SK-N-MC (cell line): ENCODE results near the gene ERICH2.
"Not testable (repeated sequence)": the region's sequence is repeated elsewhere in the genome, so short reads cannot be mapped to it uniquely, and the experiment has no call there.

Experiments
- DNase-seq: peaks from one replicate; pipeline ENCODE4 v3.0.0-alpha.2; 2011; ENCODE audit warnings: low read depth, low spot score
- H3K27ac ChIP-seq: fragments of 200-600 bp; sonication (generic); 2 replicates; pipeline ENCODE4 v1.5.1; 2016; ENCODE audit warnings: mixed run types
- H3K36me3 ChIP-seq: fragments of 200-600 bp; sonication (generic); 2 replicates; pipeline ENCODE4 v1.6.1; 2017; ENCODE audit warnings: antibody characterized with exemption, low read length, mixed read lengths; ENCODE audit not compliant: insufficient read depth
- H3K4me3 ChIP-seq: fragments of 200-600 bp; sonication (generic); 2 replicates; pipeline ENCODE4 v1.5.1; 2016
- H3K9ac ChIP-seq: fragments of 200-600 bp; sonication (generic); 2 replicates; pipeline ENCODE4 v1.8.0; 2017; ENCODE audit warnings: mixed run types, mixed read lengths; ENCODE audit not compliant: insufficient read length
- H3K9me3 ChIP-seq: fragments of 200-600 bp; sonication (generic); 2 replicates; pipeline ENCODE4 v1.6.1; 2017; ENCODE audit warnings: low read depth, mild to moderate bottlenecking, antibody characterized with exemption, low read length, moderate library complexity, mixed read lengths
- EZH2 ChIP-seq: fragments of 200-600 bp; sonication (generic); IDR thresholded peaks from one replicate; pipeline ENCODE4 v1.6.1; 2017; ENCODE audit warnings: antibody characterized with exemption
- FOXP2 ChIP-seq: optimal IDR thresholded peaks from 2 replicates; pipeline ENCODE3; 2011; ENCODE audit warnings: mild to moderate bottlenecking, moderate library complexity; ENCODE audit not compliant: insufficient read depth; ENCODE audit errors: extremely low read length, control extremely low read depth
- POLR2AphosphoS5 ChIP-seq: IDR thresholded peaks from 2 replicates; pipeline ENCODE4 v1.6.1; 2012; ENCODE audit warnings: mild to moderate bottlenecking, low read depth, low read length, borderline replicate concordance

The ERICH2 gene, protein sequence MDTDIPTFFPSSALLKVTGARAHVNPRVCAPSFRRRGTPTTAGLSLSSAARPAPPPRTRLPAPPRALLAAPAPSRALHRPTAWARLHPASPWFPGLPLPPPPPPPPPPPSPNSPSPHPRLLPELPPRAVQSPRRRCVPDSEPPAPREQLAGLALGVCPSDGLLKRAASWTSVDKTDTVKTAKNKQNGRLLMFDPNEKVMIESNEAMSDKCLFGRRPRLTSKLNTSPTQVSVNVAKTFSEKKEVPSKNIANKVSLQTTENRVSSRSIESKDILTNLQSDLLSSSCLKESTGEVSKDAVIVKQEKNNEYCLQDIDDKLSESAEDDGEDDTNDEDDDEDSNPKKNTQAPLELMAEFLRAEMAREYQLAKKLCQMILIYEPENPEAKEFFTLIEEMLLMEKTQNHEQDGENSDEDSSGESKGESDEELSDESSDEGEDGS

DNA sequence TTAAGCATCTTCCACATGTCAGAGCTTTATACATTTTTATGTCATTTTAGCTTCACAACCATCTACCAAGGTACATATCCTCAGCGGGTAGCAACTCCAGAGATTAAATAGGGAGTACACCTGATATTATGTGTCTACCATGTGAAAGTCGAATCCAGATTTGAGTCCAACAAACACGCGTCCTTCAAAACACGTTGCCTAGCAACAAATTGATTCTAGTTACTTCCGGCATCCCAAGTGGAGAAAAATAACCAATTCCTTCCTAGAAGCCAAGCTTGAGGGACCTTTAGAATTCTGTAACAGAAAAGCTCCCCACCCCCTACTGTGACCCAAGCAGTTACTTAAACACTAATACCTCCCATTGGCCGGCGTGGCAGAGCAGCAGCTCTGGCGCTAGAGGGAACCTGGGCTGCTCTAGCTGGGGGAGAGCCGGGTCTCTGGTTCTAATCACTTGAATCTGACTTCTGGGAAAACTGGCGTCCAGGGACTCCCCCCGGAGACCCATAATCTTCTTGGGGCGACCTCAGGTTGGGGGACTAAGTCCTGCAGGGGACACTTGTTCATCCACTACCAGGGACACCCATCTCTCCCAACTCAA, at the start of gene ERICH2:
Gene ERICH2 (plus strand): TSS at position 371 of the 598 bp plus-strand sequence. CDS start 304 bp downstream, outside the sequence.
- Histone ChIP-seq H3K36me3 (no peaks in the 10 kb centered on the region), H3K9me3 (no peaks in the 10 kb centered on the region), H3K4me3 (peak within 1 kb of the TSS; percentile 82), H3K9ac (peak within 1 kb of the TSS; percentile 31), H3K27ac (no peak within 1 kb of the TSS)
- DNase-seq = no peak
- TF ChIP-seq POLR2AphosphoS5 = no peak

DNA sequence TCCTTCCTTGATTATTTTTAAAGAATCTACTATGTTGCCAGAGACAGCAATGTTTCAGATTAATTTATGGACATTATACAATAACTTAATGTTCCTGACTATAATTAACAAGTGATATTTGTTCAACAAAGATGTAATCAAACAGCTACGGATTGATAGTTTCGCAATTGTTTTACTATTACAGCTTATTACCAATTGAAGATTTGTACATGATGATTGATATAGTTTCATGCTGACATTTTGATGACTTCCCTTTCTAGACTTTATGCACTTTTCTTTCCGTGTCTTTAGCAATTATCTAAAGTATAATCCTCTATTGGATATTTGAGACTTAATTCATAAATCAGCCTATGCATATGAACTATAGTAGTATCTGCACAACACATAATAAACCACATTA, 48.5 kb upstream of the ERICH2 start:
- H3K9me3 ChIP-seq = no peaks in the 10 kb centered on the region
- H3K27ac ChIP-seq = no peak overlapping the region
- no peak for DNase-seq
- H3K9ac ChIP-seq = no peak overlapping the region
- no peak overlapping the region for H3K4me3 ChIP-seq
- H3K36me3 ChIP-seq = no peaks in the 10 kb centered on the region
- TF ChIP-seq EZH2 (no peak), POLR2AphosphoS5 (no peak), FOXP2 (no peak)

DNA sequence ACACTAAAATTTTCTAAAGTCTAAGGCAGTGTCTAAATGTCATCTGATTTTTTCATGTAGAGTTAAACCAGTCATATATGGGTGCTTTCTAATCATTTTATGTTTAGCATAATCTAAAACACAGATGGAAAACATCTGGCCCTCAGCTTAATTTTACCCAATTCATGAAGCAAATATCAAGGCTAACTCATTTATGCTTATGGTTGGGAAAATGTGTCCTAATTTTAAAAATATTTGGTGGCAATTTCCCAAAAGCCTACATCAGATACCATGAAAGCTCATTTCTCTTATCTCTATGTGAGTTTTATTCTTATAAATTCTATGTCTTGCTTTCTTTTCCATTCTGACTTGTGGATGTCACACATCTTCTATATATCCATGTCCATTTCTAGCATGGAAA, 47.9 kb upstream of the ERICH2 start:
- Histone ChIP-seq H3K4me3 (no peak overlapping the region), H3K9ac (no peak overlapping the region)
- no peak for TF ChIP-seq POLR2AphosphoS5
- no peak for TF ChIP-seq EZH2
- no peak for TF ChIP-seq FOXP2

DNA sequence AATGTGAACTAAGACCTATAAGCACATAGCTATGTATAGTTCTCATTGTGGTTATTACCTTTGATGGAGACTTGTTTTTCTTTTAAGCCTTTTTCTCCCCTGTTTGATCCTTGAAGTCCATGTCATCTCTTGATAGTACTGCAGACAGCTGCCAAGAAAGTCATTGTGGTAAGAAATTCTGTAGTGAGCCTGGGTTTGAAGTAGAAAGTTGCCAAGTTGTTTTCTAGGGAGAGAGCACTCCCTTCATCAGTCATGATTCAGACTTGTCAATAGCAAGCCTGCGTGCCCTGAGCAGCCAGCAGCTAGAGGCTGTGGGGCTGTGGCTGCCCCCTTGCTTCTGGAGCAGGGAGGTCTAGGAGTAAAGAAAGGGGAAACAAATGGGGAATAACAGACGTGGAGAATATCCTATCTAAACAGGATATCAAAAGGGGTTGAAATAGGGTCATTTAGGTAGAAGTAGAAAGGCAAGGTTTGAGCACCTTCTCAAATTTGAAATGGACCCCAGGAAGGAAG, 46.7 kb upstream of the ERICH2 start:
- Histone ChIP-seq H3K36me3 (no peaks in the 10 kb centered on the region), H3K9me3 (no peaks in the 10 kb centered on the region), H3K9ac (no peak overlapping the region), H3K4me3 (no peak overlapping the region), H3K27ac (no peak overlapping the region)
- TF ChIP-seq FOXP2 (no peak), EZH2 (no peak), POLR2AphosphoS5 (no peak)
- DNase-seq = no peak

More for the DNA sequence above, 47.9 kb upstream of the ERICH2 start:
- no peak for DNase-seq
- Histone ChIP-seq H3K27ac (no peak overlapping the region), H3K36me3 (no peaks in the 10 kb centered on the region), H3K9me3 (no peaks in the 10 kb centered on the region)

DNA sequence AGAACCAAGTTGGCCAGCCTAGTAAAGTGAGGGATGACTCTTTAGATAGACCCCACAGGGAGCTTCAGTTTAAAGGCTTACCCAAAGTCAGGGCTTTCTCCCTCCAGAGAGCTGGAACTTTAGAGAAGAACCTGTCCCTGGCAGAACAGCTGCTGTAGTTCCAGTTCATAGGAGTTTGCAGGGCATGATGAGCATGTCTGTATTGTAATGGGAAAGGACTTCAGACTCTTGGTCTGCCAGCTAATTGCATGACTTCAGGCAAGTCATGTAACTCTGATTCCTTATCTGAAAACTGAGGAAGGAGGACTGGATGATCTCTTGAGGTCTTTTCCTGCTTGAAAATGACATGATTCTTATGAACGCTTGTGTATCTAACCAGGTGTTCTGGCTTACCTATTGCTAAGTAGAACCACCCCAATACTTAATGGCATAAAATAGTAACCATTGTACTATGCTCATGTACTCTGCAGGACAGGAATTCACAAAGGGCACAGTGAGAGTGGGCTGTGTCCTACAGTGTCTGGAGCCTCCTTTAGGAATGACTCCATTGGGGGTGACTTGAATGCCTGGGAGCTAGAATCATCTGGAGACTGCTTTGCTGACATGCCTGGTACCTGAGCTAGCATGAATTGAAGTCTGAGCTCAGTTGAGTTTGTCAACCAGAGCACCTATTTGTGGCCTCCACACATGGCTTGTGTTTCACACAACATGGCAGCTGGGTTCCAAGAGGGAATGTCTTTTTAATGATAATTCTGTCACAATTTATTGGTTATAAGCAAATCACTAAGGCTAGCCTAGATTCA, 36.2 kb upstream of the ERICH2 start:
- Histone ChIP-seq H3K4me3 (no peak overlapping the region), H3K27ac (no peak overlapping the region), H3K9ac (no peak overlapping the region), H3K36me3 (no peaks in the 10 kb centered on the region), H3K9me3 (no peaks in the 10 kb centered on the region)
- DNase-seq = no peak
- TF ChIP-seq POLR2AphosphoS5 (no peak), EZH2 (no peak), FOXP2 (no peak)

DNA sequence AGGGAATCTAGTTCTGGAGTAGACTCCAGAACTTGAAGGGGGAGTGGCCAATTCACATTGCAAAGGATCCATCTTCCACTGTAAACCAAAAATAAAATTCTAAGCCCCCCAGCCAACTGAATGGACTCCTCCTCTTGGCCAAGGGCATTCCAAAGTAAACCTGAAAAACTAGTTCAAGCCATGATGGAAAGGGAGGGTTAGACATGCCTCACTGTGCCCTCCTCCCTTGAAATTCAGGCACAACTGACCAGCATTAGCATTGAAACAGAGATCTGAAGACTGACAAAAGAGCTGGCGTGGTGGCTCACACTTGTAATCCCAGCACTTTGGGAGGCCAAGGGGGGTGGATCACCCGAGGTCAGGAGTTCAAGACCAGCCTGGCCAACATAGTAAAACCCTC, 35.6 kb upstream of the ERICH2 start:
- DNase-seq, H3K27ac ChIP-seq, H3K4me3 ChIP-seq, H3K9ac ChIP-seq, H3K36me3 ChIP-seq, H3K9me3 ChIP-seq: not testable (repeated sequence)

DNA sequence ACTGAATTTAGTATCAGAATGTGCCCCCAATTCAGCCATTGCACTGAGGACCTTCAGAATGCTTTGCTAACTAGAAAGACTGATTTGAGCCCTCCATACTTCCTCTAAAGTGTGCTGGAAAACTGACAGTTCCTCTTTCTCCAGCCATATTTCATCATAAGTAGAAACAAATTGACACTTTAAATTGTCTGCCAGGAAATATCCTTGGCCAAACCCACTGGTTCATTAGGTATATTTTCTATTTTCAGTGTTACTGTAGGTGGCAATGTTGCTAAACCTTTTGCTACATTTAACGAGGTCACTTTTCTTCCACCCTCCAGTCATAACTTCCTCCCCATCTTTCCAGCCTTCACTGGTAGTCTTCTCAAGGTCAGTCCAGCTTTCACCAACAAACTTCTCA, 33.5 kb upstream of the ERICH2 start:
- no peak overlapping the region for H3K9ac ChIP-seq
- H3K9me3 ChIP-seq = no peaks in the 10 kb centered on the region
- no peak overlapping the region for H3K27ac ChIP-seq
- no peak for DNase-seq
- no peaks in the 10 kb centered on the region for H3K36me3 ChIP-seq
- TF ChIP-seq FOXP2 (no peak), POLR2AphosphoS5 (no peak), EZH2 (no peak)
- no peak overlapping the region for H3K4me3 ChIP-seq

DNA sequence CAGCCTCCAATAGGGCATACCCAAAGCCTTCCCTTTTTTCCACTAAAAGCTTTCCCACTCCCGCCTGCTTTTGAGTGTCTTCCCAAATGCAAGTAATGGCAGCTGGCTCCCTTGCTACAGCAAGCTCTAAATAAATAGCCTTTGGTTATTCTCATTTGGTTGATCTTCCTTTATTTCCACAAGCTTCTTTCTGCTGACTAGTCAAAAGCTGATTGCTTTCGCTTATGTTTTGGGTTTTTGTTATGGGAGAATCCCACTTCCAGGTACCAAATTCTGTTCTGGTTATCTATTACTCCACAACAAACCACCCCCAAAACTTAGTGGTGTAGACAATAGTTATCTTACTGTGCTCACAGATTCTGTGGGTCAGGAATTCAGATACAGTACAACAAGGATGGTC, 32.8 kb upstream of the ERICH2 start:
- no peak overlapping the region for H3K27ac ChIP-seq

More for the DNA sequence above, 32.8 kb upstream of the ERICH2 start:
- no peak overlapping the region for H3K9ac ChIP-seq
- DNase-seq = no peak
- no peak for TF ChIP-seq FOXP2
- TF ChIP-seq POLR2AphosphoS5 = no peak
- no peak for TF ChIP-seq EZH2
- no peak overlapping the region for H3K4me3 ChIP-seq
- H3K36me3 ChIP-seq = no peaks in the 10 kb centered on the region
- H3K9me3 ChIP-seq = no peaks in the 10 kb centered on the region
